BJ (cell line): ENCODE results near the gene ZNF541. TPM values are rescaled to one million over a fixed set of nuclear protein-coding genes. Genes with fewer than 3 reads are reported as not detected.

ENCODE experiments used
- CTCF ChIA-PET: fragments of 350-600 bp; formaldehyde crosslinking; extraction: SDS; loops from one replicate; lab custom pipeline; 2021; ENCODE audit warnings: antibody characterized with exemption, inconsistent platforms; lab: Yijun Ruan, JAX
- POLR2A ChIA-PET: fragments of 300-600 bp; sonication (Branson Sonifier 250); formaldehyde crosslinking; extraction: SDS; loops from one replicate; lab custom pipeline; 2021; ENCODE audit warnings: antibody characterized with exemption; lab: Charles Lee
- DNase-seq: peaks from one replicate; pipeline ENCODE4 v3.0.0-alpha.2; 2011; ENCODE audit warnings: low read depth
- H3K27me3 ChIP-seq: 2 replicates; pipeline ENCODE4 v1.6.0; 2011; ENCODE audit warnings: low read length; ENCODE audit not compliant: control insufficient read depth, insufficient read depth
- H3K36me3 ChIP-seq: 2 replicates; pipeline ENCODE4 v1.5.1; 2011; ENCODE audit warnings: low read length; ENCODE audit not compliant: control insufficient read depth, insufficient read depth
- H3K4me3 ChIP-seq: 2 replicates; pipeline ENCODE4 v1.5.1; 2011; ENCODE audit warnings: low read depth, mild to moderate bottlenecking, control low read depth, low read length
- polyA plus RNA-seq: library from polyadenylated mRNA; depleted of rRNA; stranded (reverse); fragments of >200 nt; gene quantifications from 2 replicates; pipeline ENCODE4 v1.2.3, GENCODE V29; 2011
- TF ChIP-seq, protein P1 (sequence below): IDR thresholded peaks from 2 replicates; pipeline ENCODE4 v1.5.1; 2011; ENCODE audit warnings: low read depth, mild to moderate bottlenecking, control low read depth, inconsistent platforms, low read length, moderate library complexity; ENCODE audit not compliant: insufficient read depth

Gene ZNF541
- polyA plus RNA-seq, 1 experiment = 0.06 TPM

DNA sequence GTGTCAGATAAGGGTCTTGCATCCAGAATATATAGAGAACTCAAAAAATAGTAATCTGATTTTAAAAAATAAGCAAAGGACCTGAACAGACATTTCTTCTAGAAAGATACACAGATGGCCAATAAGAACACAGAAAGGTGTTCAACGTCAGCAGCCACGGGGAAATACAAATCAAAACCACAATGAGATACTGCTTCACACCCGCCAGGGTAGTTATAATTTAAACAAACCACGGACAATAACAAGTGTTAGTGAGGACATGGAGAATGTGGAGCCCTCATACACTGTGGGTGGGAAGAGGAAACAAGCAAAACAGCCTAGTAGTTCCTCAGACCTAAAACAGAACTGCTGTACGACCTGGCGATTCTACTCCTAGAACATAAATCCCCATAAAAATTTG, 31.4 kb downstream of the ZNF541 start:
- CTCF ChIA-PET = no interaction called here
- Histone ChIP-seq H3K27me3 (peaks cover 7% of the 10 kb centered on the region; the same call in 1 of the 2 replicates), H3K36me3 (no peaks in the 10 kb centered on the region), H3K4me3 (no peak overlapping the region)
- TF ChIP-seq, protein P1, sequence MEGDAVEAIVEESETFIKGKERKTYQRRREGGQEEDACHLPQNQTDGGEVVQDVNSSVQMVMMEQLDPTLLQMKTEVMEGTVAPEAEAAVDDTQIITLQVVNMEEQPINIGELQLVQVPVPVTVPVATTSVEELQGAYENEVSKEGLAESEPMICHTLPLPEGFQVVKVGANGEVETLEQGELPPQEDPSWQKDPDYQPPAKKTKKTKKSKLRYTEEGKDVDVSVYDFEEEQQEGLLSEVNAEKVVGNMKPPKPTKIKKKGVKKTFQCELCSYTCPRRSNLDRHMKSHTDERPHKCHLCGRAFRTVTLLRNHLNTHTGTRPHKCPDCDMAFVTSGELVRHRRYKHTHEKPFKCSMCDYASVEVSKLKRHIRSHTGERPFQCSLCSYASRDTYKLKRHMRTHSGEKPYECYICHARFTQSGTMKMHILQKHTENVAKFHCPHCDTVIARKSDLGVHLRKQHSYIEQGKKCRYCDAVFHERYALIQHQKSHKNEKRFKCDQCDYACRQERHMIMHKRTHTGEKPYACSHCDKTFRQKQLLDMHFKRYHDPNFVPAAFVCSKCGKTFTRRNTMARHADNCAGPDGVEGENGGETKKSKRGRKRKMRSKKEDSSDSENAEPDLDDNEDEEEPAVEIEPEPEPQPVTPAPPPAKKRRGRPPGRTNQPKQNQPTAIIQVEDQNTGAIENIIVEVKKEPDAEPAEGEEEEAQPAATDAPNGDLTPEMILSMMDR = no peak
- POLR2A ChIA-PET = no interaction called here
- DNase-seq = no peak

GRCh38 chr19:47540748-47541147, 32.2 kb downstream of the ZNF541 start:
- TF ChIP-seq, protein P1 = peak; percentile 63
- H3K36me3 ChIP-seq = no peaks in the 10 kb centered on the region
- H3K27me3 ChIP-seq = peaks cover 7% of the 10 kb centered on the region; the same call in 1 of the 2 replicates
- ChIA-PET POLR2A (no interaction called here), CTCF (interaction anchor here (0.7 to 2.2 kb wide), 8 partner anchors 9 to 166 kb away, joined by 3 to 11 read pairs (median 4); no protein-coding TSS in a partner anchor)
- no peak for DNase-seq
- H3K4me3 ChIP-seq = no peak overlapping the region

GRCh38 chr19:47539747-47540311, 33.1 kb downstream of the ZNF541 start:
- TF ChIP-seq, protein P1 = no peak
- Histone ChIP-seq H3K36me3 (no peaks in the 10 kb centered on the region), H3K4me3 (no peak overlapping the region), H3K27me3 (peaks cover under 1% of the 10 kb centered on the region; the same call in 1 of the 2 replicates)
- POLR2A ChIA-PET = no interaction called here
- no peak for DNase-seq
- CTCF ChIA-PET = interaction anchor here (1.0 to 2.2 kb wide), 5 partner anchors 11 to 159 kb away, joined by 3 to 11 read pairs (median 4); no protein-coding TSS in a partner anchor

DNA sequence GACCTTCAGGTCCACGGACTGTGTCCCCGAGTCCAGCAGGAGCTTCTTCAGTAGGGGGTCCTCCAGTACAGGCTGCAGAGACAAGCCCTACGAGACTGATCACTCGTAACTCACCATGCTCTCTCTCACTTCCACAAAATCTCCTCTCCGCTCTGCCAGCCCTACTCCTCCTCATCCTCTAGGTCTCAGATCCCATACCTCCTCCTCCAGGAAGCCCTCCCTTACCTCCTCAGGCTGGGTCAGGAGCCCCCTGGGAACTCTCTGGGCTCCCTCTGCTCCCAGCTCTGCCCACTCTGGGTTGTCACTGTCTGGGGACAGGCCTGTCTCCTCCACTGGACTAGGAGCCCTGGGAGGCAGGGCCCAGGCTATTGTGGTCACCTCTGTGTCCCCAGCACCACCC, 34.1 kb downstream of the ZNF541 start:
- DNase-seq = no peak
- TF ChIP-seq, protein P1 = no peak
- no peaks in the 10 kb centered on the region for H3K36me3 ChIP-seq
- CTCF ChIA-PET = interaction anchor here (1.0 to 1.3 kb wide), 2 partner anchors 15 to 125 kb away, joined by 3 to 4 read pairs; no protein-coding TSS in a partner anchor
- no peak overlapping the region for H3K4me3 ChIP-seq
- H3K27me3 ChIP-seq = no peaks in the 10 kb centered on the region; the same call in 1 of the 2 replicates
- POLR2A ChIA-PET = no interaction called here

- ChIA-PET POLR2A (no interaction called here), CTCF (interaction anchor here (0.6 to 1.4 kb wide), 5 partner anchors 14 to 161 kb away, joined by 3 to 6 read pairs (median 3); no protein-coding TSS in a partner anchor)
- H3K27me3 ChIP-seq = no peaks in the 10 kb centered on the region; the same call in 1 of the 2 replicates
- no peak for DNase-seq
- H3K4me3 ChIP-seq = no peak overlapping the region
- TF ChIP-seq, protein P1 = no peak
- H3K36me3 ChIP-seq = no peaks in the 10 kb centered on the region
These were observed 35.5 kb downstream of the ZNF541 start for GRCh38 chr19:47537493-47537892.
